Measurements from ENCODE around the gene SEPTIN11.

Gene SEPTIN11

GRCh38 chr4:76949276-76950051, at the start of gene SEPTIN11:
TSS of gene SEPTIN11 (plus strand) at chr4:76949752. CDS start at chr4:76949904, 152 bp downstream.
- DNase-seq (ENCODE audit: low read depth in 1 of 2, low spot score in 1 of 2) = peak; percentile 70 to 73

- no peak for DNase-seq (ENCODE audit: low read depth in 1 of 2, low spot score in 1 of 2)
These were observed 47.2 kb upstream of the SEPTIN11 start for GRCh38 chr4:76902233-76902890.

- no peak for DNase-seq (ENCODE audit: low read depth in 1 of 2, low spot score in 1 of 2)
These were observed 44.8 kb upstream of the SEPTIN11 start for GRCh38 chr4:76904646-76905190.

GRCh38 chr4:76905521-76905920, 44.0 kb upstream of the SEPTIN11 start:
- DNase-seq (ENCODE audit: low read depth in 1 of 2, low spot score in 1 of 2) = no peak

GRCh38 chr4:76909711-76910110, 39.8 kb upstream of the SEPTIN11 start:
- no peak for DNase-seq (ENCODE audit: low read depth in 1 of 2, low spot score in 1 of 2)

- no peak for DNase-seq (ENCODE audit: low read depth in 1 of 2, low spot score in 1 of 2)
These were observed 28.8 kb upstream of the SEPTIN11 start for GRCh38 chr4:76920715-76921114.

- no peak for DNase-seq (ENCODE audit: low read depth in 1 of 2, low spot score in 1 of 2)
These were observed 25.8 kb upstream of the SEPTIN11 start for GRCh38 chr4:76923619-76924357.

- no peak for DNase-seq (ENCODE audit: low read depth in 1 of 2, low spot score in 1 of 2)
These were observed 22.7 kb upstream of the SEPTIN11 start for GRCh38 chr4:76926841-76927240.

GRCh38 chr4:76930685-76931084, 18.9 kb upstream of the SEPTIN11 start:
- no peak for DNase-seq (ENCODE audit: low read depth in 1 of 2, low spot score in 1 of 2)

- no peak for DNase-seq (ENCODE audit: low read depth in 1 of 2, low spot score in 1 of 2)
These were observed 18.5 kb upstream of the SEPTIN11 start for GRCh38 chr4:76931087-76931486.

- no peak for DNase-seq (ENCODE audit: low read depth in 1 of 2, low spot score in 1 of 2)
These were observed 17.8 kb upstream of the SEPTIN11 start for GRCh38 chr4:76931576-76932276.

- no peak for DNase-seq (ENCODE audit: low read depth in 1 of 2, low spot score in 1 of 2)
These were observed 10.4 kb upstream of the SEPTIN11 start for GRCh38 chr4:76939184-76939583.

- no peak for DNase-seq (ENCODE audit: low read depth in 1 of 2, low spot score in 1 of 2)
These were observed 6.4 kb upstream of the SEPTIN11 start for GRCh38 chr4:76943129-76943620.

GRCh38 chr4:76943790-76944189, 5.8 kb upstream of the SEPTIN11 start:
- no peak for DNase-seq (ENCODE audit: low read depth in 1 of 2, low spot score in 1 of 2)

- no peak for DNase-seq (ENCODE audit: low read depth in 1 of 2, low spot score in 1 of 2)
These were observed 2.2 kb upstream of the SEPTIN11 start for GRCh38 chr4:76947369-76947768.

GRCh38 chr4:76948443-76949275, 893 bp upstream of the SEPTIN11 start:
- DNase-seq (ENCODE audit: low read depth in 1 of 2, low spot score in 1 of 2) = peak; percentile 21 to 43

- DNase-seq (ENCODE audit: low read depth in 1 of 2, low spot score in 1 of 2) = peak; percentile 7 to 30
These were observed 752 bp downstream of the SEPTIN11 start for GRCh38 chr4:76950052-76950955.

- DNase-seq (ENCODE audit: low read depth in 1 of 2, low spot score in 1 of 2) = no peak
These were observed 1.6 kb downstream of the SEPTIN11 start for GRCh38 chr4:76950956-76951671.
